Mammary epithelial cell (primary cell): ENCODE data around the gene NCAPD3.

Source experiments
- CTCF ChIP-seq, 2 donors: IDR thresholded peaks in 1 of 2; conservative IDR thresholded peaks in 1 of 2; 2 replicates each; pipeline ENCODE4 v1.5.1; 2011 to 2012; ENCODE audit warnings: inconsistent platforms in 2 of 2, low read length in 2 of 2, mild to moderate bottlenecking in 2 of 2, control low read depth in 1 of 2, low read depth in 1 of 2; ENCODE audit not compliant: insufficient read depth in 1 of 2; ENCODE audit errors: extremely low read depth in 1 of 2
- EZH2 ChIP-seq: IDR thresholded peaks from 2 replicates; pipeline ENCODE4 v1.6.1; 2012; ENCODE audit warnings: low read length, inconsistent platforms, borderline replicate concordance

GRCh38 chr11:134223121-134223520 is 646 bp downstream of the NCAPD3 start:
- TF ChIP-seq CTCF (conservative IDR thresholded peaks at IDR 0.05 in 1 of 2, IDR thresholded peaks at IDR 0.05 in 1 of 2; ENCODE audit: extremely low read depth in 1 of 2, insufficient read depth in 1 of 2, low read depth in 1 of 2, low read length in 2 of 2) (no peak), EZH2 (no peak)
